ENCODE data around the gene ACBD4. TPM values are rescaled to one million over a fixed set of nuclear protein-coding genes. Genes with fewer than 3 reads are reported as not detected.
"Not testable (repeated sequence)": the region's sequence is repeated elsewhere in the genome, so short reads cannot be mapped to it uniquely, and the experiment has no call there.

ACBD4 gene
- polyA plus RNA-seq, 12 donors = 3.9 to 11.0 (median 5.8) TPM; not detected in 1

DNA sequence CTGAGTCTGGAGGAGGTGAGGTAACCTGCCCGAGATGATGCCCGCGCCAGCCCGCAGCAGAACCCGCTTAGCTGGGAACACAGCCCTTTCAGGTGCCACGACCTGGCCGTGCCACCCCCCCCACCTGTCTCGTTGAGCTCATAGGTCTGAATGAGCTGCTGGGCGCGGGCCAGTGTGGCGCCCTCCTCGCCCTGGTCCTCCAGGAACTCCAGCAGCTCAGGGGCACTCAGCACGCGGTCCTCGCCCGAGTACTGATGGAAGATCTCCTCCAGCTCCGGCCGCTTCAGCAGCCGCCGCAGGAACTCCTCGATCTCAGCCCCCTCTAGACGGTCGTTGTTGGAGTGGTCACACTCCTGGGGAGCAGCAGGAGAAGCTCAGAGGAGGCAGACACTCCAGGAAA lies 16.8 kb upstream of the ACBD4 start:
- no peak for DNase-seq

DNA sequence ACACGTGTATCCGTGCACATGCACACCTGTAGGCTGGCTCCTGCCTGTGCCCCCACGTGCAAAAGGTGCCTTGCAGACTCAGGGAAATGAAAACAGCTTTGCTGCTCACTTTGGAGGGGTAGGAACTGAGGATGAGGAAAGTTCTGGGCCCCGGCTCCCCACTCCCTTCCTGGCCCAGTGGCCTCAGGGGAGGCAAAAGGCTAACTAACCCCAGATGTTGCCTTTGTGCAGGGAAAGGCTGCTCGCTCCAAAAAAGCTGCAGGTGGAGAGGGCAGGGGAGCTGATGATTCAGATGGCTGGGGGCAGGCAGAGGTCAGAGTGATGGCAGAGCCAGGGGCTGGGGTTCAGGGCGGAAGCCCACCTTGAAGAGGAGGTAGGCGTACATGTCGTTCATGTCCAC lies 15.5 kb upstream of the ACBD4 start:
- DNase-seq = no peak

DNA sequence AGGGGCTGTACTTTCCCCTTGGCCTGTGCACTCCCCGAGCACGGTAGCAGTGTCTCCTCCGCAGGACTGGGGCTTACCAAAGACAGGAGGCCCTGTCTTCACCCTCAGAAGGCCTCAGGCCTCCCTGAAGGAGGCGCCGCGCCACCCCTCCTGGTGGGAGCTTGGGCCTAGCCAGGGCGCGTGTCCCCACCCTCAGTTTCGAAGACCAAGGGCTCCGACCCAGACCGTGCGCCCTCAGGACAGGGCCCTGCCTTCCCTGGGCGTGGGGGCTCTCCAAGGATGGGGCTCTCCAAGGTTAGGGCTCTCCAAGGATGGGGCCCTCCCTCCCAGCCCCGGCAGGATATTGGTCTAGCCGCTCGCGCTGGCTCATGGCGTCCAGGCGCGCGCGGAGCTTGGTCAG lies 14.9 kb upstream of the ACBD4 start:
- no peak for DNase-seq

DNA sequence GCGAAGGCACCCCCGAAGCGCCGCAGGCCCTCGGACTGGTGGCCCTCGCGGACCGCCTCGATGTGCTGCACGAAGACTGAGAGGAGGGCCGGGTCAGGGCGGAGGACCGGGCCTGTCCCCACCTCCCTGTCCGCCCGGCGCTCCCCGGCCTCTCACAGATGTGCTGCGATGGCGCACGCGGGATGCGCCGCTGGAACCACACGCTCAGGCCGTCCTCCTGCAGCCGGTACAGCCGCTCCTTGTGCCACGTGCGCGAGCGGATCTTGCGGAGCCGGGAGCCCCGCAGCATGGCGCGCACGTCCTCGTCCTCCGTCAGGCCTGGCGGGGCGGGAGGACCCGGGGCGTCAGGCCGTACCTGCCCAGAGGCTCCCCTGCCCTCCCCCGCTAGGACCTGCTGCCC lies 14.4 kb upstream of the ACBD4 start:
- DNase-seq = no peak

DNA sequence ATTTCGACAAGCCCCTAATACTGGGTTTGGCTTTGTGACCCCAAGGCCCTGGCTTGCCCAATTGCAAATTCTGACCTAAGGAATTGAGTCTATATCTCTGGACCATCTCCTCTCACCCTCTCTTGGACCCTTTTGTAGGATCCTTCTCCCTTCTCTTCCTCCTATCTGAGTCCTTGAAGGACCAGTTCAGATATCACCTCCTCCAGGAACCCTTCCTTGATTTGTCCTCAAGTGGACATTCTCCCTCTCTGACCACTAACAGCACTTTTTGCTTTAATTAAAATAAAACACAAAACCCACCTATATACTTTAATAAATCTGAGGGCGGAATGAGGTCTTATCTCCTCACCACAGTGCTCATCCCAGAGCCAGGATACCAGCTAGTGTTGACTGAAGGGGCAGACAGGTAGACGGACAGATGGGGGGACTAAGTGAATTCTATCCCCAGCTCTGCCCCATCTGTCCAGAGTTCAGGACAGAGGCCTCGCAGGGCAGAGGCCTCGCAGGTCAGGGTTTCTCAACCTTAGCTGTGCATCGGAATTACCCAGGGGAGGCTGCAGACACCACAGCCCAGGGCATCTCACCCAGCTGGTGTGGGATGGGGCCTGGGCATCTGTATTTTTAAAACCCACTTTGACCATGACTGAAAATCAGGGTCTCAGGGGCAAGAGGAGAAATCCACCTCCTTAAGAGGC lies 12.3 kb upstream of the ACBD4 start:
- no peak for DNase-seq

DNA sequence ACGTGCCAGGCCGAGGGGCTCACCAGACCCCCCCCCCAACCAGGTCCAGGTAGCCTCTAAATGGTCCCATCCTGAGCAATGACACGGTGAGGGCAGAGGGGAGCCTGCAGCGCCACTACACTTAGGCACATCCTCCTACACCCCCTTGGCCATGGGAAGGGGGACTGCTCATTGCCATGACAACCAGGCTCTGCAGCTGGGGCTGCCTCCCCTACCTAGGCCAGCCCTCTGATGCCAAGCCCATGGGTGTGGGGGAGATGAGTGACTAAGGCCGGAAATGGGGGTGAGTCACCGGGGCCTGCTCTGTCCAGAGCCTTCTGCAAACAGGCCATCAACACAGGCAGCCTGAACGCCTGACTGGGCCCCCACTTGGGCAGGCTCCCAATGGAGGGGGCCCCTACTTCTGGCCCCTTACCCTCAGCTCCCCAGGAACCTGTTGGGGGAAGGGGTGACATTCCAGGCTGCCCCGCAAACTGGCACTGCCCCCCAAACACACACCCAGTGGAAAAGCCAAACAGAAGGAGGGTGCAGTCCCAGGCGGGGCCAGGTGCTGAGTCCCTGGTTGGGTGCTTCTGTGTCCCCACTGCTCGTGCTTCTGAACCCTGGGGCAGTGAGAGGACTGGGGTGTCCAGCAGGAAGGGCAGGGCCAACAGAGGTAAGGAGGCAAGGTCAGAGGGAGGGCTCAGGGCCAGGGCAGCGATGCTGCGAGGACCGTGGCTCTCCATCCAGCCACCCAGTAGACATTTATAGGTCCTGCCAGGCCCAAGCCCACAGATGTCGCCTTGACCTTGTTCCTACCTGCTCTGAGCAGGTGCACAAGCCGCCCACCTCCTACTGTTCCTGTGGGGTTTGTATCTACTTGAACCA lies 11.3 kb upstream of the ACBD4 start:
- DNase-seq = no peak

DNA sequence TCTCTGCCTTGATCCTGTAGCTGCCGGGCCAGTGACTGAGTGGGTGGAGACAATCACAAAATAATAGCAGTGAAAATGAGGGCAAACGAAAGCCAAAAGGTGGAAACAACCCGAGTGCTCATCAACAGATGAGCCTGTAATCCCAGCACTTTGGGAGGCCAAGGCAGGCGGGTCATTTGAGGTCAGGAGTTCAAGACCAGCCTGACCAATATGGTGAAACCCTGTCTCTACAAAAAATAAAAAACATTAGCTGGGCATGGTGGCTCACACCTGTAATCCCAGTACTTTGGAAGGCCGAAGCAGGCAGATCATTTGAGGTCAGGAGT lies 10.7 kb upstream of the ACBD4 start:
- DNase-seq = not testable (repeated sequence)

DNA sequence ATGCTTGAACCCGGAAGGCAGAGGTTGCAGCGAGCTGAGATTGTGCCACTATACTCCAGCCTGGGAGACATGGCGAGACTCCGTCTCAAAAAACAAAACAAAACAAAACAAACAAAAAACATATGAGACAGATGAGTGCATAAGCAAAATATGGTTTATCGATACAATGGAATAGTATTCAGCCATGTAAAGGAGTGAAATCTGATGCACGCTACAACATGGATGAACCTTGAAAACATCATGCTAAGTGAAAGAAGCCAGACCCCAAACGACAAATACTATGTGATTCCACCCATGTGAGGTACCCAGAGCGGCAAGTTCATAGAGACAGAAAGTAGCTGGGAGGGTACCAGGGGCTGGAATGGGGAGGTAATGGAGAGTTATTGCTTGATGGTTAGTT lies 10.0 kb upstream of the ACBD4 start:
- no peak for DNase-seq

DNA sequence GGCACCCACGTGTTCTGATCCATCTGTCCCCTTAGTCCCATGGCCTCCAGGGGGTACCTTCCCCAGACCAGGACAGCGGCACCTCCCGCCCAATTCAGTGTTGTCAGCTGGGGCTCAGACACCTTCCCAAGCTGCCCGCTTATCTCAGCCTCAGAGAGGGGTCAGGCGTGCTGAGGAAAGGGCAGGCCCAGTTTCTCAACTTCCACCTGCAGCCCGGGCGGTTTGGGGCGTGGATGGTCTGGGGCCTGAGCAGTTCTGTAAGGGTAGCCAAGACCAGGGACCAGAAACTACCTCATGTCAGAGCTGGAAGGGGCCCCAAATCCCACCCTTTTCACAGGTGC lies 8.3 kb upstream of the ACBD4 start:
- DNase-seq = no peak

DNA sequence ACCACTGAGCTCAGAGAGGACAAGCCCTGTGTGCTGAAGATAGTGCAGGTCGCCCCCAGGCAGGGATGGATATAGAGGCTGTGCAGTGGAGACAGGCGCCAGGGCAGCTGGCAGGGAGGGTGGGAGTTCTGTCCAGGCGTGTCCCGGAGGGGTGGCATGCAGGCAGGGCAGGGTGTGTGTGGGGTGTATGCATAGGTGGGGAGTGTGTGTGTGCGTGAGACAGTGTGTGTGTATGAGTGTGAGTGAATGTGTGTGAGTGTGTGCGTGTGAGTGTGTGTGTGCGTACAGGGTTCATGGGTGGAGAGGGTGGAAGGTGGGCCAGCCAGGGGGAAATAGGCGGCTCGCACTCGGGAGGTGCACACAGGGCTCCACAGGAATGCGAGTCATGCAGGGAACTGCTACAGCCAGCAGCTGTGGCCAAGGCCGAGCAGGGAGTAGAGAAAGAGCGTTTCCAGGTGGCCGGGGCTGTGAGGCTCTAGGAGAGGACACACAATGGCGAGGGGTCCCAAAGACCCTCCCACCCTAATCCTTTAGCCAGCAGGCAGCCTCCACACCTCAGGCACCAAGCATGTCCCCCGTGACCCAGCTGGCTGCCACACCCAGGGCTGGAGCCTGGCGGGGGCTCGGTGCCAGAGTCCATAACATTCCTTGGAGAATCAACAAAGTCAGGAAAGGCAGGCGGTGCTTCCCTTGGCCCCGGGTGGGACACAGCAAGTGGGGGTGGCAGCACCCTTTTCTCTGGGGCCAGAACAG lies 7.8 kb upstream of the ACBD4 start:
- no peak for DNase-seq

DNA sequence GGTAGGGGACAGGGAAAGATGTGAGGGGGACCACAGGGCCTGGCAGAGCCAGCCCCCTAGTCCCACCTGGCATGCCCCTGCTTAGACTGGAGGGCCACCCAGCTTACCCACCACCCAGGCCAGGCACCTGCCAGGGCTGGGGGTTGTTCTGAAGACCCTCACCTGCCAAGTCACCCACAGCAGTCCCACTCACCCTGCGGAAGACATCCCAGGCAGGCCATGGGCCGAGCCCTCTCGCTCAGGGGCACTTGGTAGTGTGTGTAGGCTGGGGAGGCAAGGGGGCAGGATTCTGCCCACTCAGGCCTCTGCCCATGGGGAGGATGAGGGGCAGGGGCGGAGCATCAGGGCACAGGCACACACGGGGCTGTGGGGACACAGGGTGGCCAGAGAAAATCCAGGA lies 7.2 kb upstream of the ACBD4 start:
- DNase-seq = no peak

DNA sequence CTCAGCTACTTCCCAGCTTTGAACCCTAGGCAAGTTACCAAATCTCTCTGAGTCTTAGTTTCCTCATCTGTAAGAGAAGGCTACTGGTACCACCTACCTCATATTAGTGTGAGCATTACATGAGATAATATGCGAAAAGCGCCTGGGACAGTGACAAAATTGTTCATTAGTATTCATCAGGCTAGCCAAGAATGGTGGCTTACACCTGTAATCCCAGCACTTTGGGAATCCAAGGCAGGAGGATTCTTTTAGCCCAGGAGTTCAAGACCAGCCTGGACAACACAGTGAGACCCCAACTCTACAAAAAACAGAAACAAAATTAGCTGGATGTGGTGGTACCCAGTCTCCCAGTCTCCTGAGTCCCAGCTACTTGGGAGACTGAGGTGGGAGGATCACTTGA lies 6.5 kb upstream of the ACBD4 start:
- no peak for DNase-seq

DNA sequence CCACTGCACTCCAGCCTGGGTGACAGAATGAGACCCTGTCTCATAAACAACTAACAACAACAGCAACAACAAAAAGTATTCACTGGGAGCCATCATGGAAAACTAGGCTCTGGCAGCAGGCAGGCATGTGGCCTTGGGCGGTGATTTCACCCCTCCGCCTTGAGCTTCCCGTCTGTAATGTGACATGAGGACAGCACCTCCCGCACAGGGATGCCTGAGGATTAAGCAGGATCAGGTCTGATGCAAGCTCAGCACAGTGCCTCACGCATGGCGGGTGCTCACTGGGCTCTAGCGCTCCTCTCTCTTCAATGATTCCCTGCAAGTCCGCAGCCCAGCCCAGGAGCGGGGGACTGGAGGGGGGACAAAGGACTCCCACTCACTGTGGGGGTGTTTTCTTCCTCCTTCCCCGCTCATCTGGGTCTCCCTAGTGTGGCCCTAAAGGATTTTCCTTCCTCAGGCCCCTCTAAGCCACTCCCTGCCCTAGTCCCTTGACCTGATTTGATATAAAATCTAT lies 6.0 kb upstream of the ACBD4 start:
- DNase-seq = no peak

DNA sequence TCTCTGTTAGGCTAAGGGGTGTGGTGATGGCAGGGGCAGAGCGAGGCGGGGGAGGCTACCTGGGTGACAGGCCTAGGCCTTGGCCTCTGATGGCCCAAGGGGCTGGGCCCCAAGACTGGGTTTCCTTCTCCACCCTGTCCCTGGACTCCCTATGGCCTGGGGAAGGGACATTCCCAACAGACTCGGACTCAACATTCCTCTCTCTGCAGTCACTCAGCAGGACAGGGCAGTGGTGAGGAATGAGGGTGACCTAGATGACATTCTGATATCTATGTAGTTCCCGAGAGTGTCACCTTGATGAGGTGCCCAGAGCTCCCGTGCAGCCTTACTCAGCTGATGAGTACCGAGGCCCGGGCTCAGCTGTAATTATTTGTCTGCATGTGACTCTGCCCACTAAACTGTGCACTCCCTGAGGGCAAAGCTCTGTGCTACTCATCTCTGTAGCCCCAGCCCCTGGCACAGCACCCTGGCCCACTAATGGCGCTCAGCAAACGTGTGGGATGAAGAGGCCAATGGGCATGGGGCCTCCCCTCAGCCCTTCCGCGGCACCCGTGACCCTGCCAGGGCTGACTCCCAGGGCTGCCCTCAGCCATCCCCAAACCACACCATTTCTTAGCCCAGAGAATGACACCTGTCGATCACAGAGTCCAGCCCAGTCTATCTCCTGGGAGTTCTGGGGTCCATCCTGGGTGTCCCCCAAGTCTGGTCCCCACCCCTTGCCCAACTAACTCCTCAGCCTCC lies 5.4 kb upstream of the ACBD4 start:
- no peak for DNase-seq

DNA sequence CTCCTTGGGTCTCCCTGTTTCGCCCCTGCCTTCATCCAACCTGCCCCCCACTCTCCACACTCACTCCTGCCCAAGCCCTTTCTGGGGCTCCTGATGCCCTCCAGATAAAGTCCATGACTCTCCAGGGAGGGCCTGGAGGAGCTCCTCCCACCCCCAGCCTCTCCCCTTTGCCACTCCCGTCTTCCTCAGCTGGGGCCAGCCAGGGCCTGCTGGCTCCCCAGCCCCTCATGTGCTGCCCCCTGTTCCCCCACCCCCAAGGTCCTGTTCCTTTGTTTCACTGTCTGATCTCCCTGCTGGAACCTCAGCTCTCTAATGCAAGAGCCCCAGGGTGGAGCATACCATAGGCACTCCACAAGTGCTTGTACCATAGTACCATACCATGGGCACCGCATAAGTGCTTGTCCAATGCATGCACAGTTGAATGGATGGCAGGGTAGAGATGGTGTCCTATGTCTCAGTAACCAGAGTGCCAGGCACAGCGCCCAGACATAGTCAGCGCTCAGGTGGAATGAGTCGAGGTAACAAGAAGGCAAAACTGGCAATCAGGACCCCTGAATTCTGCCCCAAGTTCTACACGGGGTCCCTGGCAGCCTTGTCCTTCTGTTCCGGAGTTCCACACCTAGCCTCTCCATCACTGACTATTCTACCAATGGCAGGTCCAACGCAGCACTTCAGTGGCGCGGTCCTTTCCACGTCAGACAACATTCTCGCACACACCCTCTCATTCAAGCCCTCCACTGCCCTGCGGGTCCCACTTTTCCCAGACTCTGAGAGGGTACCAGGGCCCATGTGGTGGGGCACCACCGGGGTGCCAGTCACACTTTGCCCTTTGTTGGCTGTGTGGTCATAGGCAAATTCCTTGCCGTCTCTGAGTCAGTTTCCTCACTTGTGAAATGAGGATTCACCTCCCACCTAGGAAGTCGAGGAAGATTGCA lies 4.5 kb upstream of the ACBD4 start:
- no peak for DNase-seq

DNA sequence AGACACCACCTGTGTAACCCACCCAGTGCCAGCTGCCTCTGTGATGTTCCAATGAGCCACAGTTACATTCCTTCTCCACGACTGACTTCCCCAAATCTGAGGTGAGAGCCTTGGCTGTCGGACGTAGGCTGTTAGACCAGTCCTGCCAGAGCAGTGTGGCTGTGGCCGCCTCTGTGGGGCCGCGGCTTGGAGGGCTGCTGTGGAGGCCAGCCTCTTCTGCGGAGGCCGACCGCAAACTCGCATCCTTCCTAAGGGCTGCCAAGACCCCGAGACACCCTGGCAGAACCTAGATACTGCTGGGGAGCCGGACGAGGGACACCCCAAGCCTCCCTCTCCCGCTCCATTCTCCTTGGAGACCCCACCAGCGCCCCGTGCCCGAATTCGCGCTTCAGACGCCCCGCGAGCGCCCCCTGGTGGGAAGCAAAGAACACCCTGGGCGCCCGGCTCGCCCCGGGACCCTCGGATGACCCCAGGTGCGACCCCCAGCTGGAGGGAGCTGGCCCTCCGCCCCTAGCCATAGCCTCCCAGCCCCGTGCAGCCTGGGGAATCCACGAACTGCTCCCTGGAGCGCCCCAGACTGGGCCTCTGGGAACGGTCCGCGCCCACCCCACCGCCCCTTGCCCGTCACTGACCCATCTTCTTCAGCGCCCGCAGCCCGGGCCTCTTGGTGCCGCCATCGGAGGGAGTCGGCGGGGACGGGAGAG lies 3.7 kb upstream of the ACBD4 start:
- DNase-seq = no peak

DNA sequence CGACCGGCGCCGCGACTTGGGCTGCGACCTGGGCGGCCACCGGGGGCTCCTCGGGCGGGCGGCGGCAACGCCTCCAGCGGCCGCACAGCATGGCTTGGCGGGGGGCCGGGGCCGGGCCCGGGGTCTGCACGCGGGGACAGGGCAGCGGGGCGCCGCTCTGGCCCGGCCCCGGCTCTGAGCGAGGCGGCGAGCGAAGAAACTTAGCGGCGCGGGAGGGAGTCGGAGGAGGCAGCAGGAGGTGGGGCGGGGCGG lies 3.2 kb upstream of the ACBD4 start, which contains the start of gene PLCD3:
Gene PLCD3, minus strand, starts transcription at position 196 of the 252 bp plus-strand sequence. Its CDS starts 105 bp downstream, at position 91.
- no peak for DNase-seq

DNA sequence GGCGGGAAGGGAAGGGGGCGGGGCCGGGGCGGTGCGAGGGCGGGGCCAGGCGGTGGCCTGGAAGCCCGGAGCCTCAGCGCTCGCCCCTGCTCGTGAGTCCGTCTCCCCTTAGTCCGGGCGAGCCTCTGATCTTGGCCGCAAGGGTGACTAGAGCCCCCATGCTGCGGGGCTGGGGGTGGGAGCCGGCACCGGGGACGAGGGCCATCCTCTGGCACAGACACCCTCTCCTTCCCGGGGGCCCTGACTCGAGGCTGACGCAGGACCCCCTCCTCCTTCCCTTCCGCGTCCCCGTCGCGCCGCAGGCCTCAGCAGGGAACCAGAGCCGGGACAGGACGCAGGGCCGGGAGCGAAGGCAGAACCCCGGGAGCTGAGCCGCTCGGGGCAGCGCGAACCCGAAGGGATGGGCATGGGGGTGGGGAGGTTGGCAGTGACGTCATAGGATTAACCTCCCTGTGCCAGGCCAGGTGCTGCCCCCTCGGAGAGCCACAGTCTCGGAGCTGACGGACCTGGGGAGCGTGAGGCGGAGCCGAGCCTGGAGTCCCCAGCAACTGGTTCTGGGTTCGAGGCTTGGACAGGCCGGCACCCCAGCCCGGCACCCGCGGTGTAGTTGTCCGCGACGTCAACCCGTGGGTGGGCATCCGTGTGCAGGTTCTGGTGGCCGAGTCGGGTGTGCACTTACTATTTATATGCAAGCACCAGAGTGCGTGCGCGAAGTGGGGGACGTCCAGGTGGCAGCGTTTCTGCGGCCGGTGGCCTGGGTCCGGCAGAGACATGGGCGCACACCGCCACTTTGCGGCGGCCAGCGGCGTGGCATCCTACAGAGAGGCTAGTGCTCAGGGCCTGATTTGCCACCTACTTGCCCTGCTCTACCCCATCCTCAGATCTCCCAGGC lies 2.7 kb upstream of the ACBD4 start:
- DNase-seq = peak; percentile 75

Measured in muscle of arm (tissue), 12 donors.